AG09309 (cell line): ENCODE measurements around the gene REXO4.

Source experiments
- DNase-seq: peaks from one replicate; pipeline ENCODE4 v3.0.0-alpha.2; 2010; ENCODE audit warnings: low read depth
- H3K4me3 ChIP-seq: 2 replicates; pipeline ENCODE4 v1.5.1; 2011; ENCODE audit warnings: mild to moderate bottlenecking, low read depth, low read length, moderate library complexity; ENCODE audit not compliant: control insufficient read depth
- CTCF ChIP-seq: IDR thresholded peaks from 2 replicates; pipeline ENCODE4 v1.5.1; 2011; ENCODE audit warnings: mild to moderate bottlenecking, low read depth, low read length, inconsistent platforms; ENCODE audit not compliant: insufficient read depth, control insufficient read depth; ENCODE audit errors: missing control alignments

REXO4 gene

GRCh38 chr9:133440874-133441273, 23.1 kb upstream of the REXO4 start:
- TF ChIP-seq CTCF, result no peak
- H3K4me3 ChIP-seq, result no peak overlapping the region
- no peak for DNase-seq

DNA sequence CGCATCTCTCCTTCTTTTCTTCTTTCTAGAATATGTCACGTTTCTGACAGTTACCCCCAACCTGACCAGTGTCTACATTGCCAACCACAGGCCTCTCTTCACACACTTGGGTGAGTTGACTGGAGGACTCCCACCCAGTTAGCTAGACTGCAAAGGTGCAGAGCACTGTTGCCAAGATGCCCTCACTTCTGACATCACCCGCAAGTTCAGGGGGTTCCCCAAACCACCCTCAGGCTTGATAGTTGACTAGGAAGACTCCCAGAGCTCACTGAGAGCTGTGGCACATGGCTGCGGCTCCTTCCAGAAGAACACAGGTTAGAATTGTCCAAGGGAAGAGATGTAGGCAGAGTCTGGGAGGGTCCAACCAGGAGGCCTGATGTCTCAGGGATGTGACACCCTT, 21.5 kb upstream of the REXO4 start:
- H3K4me3 ChIP-seq, result no peak overlapping the region
- no peak for TF ChIP-seq CTCF
- no peak for DNase-seq

DNA sequence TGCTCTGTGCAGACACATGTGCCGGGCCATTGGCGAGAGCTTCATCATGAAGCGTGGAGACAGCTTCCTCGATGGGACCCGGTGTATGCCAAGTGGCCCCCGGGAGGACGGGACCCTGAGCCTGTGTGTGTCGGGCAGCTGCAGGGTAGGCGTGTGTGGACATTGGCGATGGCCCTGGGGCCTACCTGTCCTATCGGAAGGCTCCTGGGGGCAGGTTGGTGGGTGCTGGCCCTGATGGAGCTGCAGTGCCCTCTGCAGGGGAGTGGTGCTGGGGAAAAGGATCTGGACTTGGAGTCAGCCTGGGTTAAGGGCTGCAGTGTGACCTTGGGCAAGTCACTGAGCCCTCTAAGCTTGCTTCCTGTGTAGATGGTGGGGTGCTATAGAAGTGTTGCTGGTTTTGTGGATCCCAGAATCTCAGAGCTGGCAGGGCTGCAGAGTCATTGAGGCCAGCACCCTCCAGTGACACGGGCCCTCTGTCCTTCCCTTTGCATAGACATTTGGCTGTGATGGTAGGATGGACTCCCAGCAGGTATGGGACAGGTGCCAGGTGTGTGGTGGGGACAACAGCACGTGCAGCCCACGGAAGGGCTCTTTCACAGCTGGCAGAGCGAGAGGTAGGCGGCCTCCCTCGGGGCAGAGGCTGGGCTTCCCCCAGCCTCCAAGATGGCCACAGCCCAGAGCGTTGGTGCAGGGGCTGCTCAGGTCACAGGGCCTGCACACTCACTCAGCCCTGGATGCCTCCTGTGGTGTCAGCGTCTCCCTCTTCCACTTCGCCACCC, 20.1 kb upstream of the REXO4 start:
- peak; percentile 32 for TF ChIP-seq CTCF
- DNase-seq, result no peak
- H3K4me3 ChIP-seq, result no peak overlapping the region

GRCh38 chr9:133436681-133437080, 18.9 kb upstream of the REXO4 start:
- no peak for DNase-seq
- TF ChIP-seq CTCF, result no peak
- H3K4me3 ChIP-seq, result no peak overlapping the region

DNA sequence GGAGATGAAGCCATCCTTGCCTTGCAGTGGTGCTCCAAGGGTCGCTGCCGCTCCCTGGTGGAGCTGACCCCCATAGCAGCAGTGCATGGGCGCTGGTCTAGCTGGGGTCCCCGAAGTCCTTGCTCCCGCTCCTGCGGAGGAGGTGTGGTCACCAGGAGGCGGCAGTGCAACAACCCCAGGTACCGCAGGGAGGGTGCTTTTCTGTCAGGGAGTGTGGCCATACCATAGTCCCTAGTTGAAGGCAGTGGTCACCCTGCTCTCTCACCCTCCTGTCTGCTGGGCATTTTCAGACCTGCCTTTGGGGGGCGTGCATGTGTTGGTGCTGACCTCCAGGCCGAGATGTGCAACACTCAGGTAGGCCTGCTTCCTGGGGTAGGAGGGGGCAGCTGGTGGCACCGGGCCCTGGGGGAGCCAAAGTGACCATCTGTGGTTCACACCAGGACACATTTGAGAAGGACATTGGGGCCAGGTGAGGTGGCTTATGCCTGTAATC, 15.6 kb upstream of the REXO4 start:
- no peak for DNase-seq
- TF ChIP-seq CTCF, result no peak

GRCh38 chr9:133430244-133430643, 12.4 kb upstream of the REXO4 start:
- H3K4me3 ChIP-seq, result no peak overlapping the region
- TF ChIP-seq CTCF, result no peak
- DNase-seq, result no peak

More for the DNA sequence above, 15.6 kb upstream of the REXO4 start:
- H3K4me3 ChIP-seq, result no peak overlapping the region
